GM12878 (cell line): ENCODE measurements around the gene LINC00237. TPM values are rescaled to one million over a fixed set of nuclear protein-coding genes. Genes with fewer than 3 reads are reported as not detected.
A peak's percentile ranks its signal among the peaks of the same experiment; 100 is the strongest.

ENCODE experiments used
- ATAC-seq: fragments of 200-7000 bp; cut with Tn5 transposase; 3 replicates; pipeline ENCODE4 v1.9.1; 2020; ENCODE audit warnings: mild to moderate bottlenecking, moderate library complexity
- BruUV-seq: library from RNA; stranded (reverse); fragments of 400-500 nt; replicated peaks from 2 replicates; lab custom pipeline; 2021; lab: Mats Ljungman, UMichigan
- CTCF ChIA-PET: fragments of 300-600 bp; sonication (Branson Sonifier 250); formaldehyde crosslinking; extraction: SDS; loops from one replicate; lab custom pipeline; 2021; ENCODE audit warnings: inconsistent platforms; lab: Yijun Ruan, JAX
- POLR2A ChIA-PET: fragments of 350-600 bp; formaldehyde crosslinking; extraction: SDS; loops from one replicate; lab custom pipeline; 2021; ENCODE audit warnings: inconsistent platforms; lab: Charles Lee
- RAD21 ChIA-PET: fragments of 300-600 bp; sonication (Branson Sonifier 250); formaldehyde crosslinking; loops from one replicate; lab custom pipeline; 2023; ENCODE audit warnings: antibody characterized with exemption; ENCODE audit not compliant: unreplicated experiment; lab: Charles Lee
- SMC1A ChIA-PET: fragments of 300-600 bp; sonication (Branson Sonifier 250); formaldehyde crosslinking; loops from one replicate; lab custom pipeline; 2023; ENCODE audit not compliant: unreplicated experiment, uncharacterized antibody; lab: Charles Lee
- DNase-seq: peaks from one replicate; pipeline ENCODE4 v3.0.0-alpha.2; 2011; ENCODE audit warnings: low read depth, low spot score
- FAIRE-seq: peaks from 3 replicates; lab custom pipeline; 2011; peaks lifted over from hg19 to GRCh38; lab: Jason Lieb, UNC
- H2AFZ ChIP-seq: 2 replicates; pipeline ENCODE4 v1.6.0; 2011; ENCODE audit warnings: low read depth, low read length, control low read depth; ENCODE audit not compliant: control insufficient read depth
- H3K27ac ChIP-seq: 2 replicates; pipeline ENCODE4 v1.5.1; 2011; ENCODE audit warnings: control low read depth; ENCODE audit not compliant: control insufficient read depth, insufficient read depth
- H3K27me3 ChIP-seq, 2 experiments: replicated peaks in 1 of 2; 2 replicates each; pipeline versions ENCODE4 v1.6.0 to v1.6.1; 2011; ENCODE audit warnings: low read length in 1 of 2; ENCODE audit not compliant: control insufficient read depth in 2 of 2, insufficient read depth in 2 of 2
- H3K36me3 ChIP-seq, 2 experiments: 2 replicates each; pipeline ENCODE4 v1.5.1; 2011; ENCODE audit warnings: low read length in 1 of 2; ENCODE audit not compliant: control insufficient read depth in 2 of 2, insufficient read depth in 2 of 2
- H3K4me1 ChIP-seq: 2 replicates; pipeline ENCODE4 v1.6.1; 2011; ENCODE audit warnings: mild to moderate bottlenecking, low read length, moderate library complexity, mixed read lengths; ENCODE audit not compliant: control insufficient read depth, insufficient read depth
- H3K4me2 ChIP-seq: 2 replicates; pipeline ENCODE4 v1.6.0; 2011; ENCODE audit warnings: control low read depth; ENCODE audit not compliant: control insufficient read depth, insufficient read depth
- H3K4me3 ChIP-seq: fragments of 200-600 bp; sonication (generic); 2 replicates; pipeline ENCODE4 v1.5.1; 2016
- H3K79me2 ChIP-seq: 2 replicates; pipeline ENCODE4 v1.6.0; 2011; ENCODE audit warnings: low read length; ENCODE audit not compliant: control insufficient read depth, insufficient read depth
- H3K9ac ChIP-seq: 2 replicates; pipeline ENCODE4 v1.8.0; 2011; ENCODE audit warnings: low read length, control low read depth, mixed read lengths; ENCODE audit not compliant: control insufficient read depth, insufficient read depth
- H3K9me3 ChIP-seq: replicated peaks from 3 replicates; pipeline ENCODE4 v1.5.1; 2011; ENCODE audit warnings: mild to moderate bottlenecking, low read length; ENCODE audit not compliant: control insufficient read depth, insufficient read depth
- H4K20me1 ChIP-seq: 2 replicates; pipeline ENCODE4 v1.6.0; 2011; ENCODE audit not compliant: control insufficient read depth, insufficient read depth
- CBFB ChIP-seq: IDR thresholded peaks from 2 replicates; pipeline ENCODE4 v1.6.1; 2016; ENCODE audit warnings: antibody characterized with exemption, low read depth
- MXI1 ChIP-seq: fragments of 150-350 bp; IDR thresholded peaks from 2 replicates; pipeline ENCODE4 v1.6.1; 2011; ENCODE audit warnings: low read depth, mild to moderate bottlenecking, inconsistent platforms, low read length, improper control_type of control experiment
- SPI1 ChIP-seq: IDR thresholded peaks from 2 replicates; pipeline ENCODE4 v1.6.1; 2011; ENCODE audit warnings: low read depth, mild to moderate bottlenecking, low read length, moderate library complexity, borderline replicate concordance; ENCODE audit not compliant: insufficient read depth
- YY1 ChIP-seq: IDR thresholded peaks from 2 replicates; pipeline ENCODE4 v1.6.1; 2011; ENCODE audit warnings: low read depth, mild to moderate bottlenecking, low read length
- WGBS: methylation state at CpG from one replicate; pipeline ENCODE4 v1.1.6; 2016; ENCODE audit warnings: low lambda C conversion rate; ENCODE audit not compliant: insufficient replicate concordance, insufficient coverage; ENCODE audit errors: missing lambda C conversion rate; 5-methylcytosine and 5-hydroxymethylcytosine counted together
- in situ Hi-C: fragments of 300-500 bp; cut with MboI; formaldehyde crosslinking; loops from 9 replicates; pipeline ENCODE4 v1.14.3; 2018; ENCODE audit warnings: mixed read lengths
- intact Hi-C: fragments of 100-400 bp; cut with micrococcal nuclease; formaldehyde crosslinking; loops from one replicate; pipeline ENCODE4 v1.14.2; 2022; ENCODE audit not compliant: unreplicated experiment
- polyA plus RNA-seq, 11 experiments: library from polyadenylated mRNA; depleted of rRNA in 4 of 11; unstranded in 6 of 11; stranded (reverse) in 5 of 11; fragments of >200 nt; fragmentation: Nextera tagmentation in 4 of 11; fragmentation: Illumina TruSeq in 1 of 11; extraction: Ambion mirVana in 4 of 11; extraction: Trizol in 1 of 11; gene quantifications; 1 replicate in 1 of 11; 2 replicates in 10 of 11; pipeline versions ENCODE4 v1.2.1 to v1.2.3, GENCODE V29; 2011 to 2016; ENCODE audit warnings: inconsistent platforms in 2 of 11, missing spikeins in 2 of 11, low read depth in 1 of 11
- total RNA-seq, 4 experiments: library from RNA; depleted of rRNA in 3 of 4; stranded (reverse); fragments of >200 nt in 3 of 4; fragmentation: Illumina TruSeq in 1 of 4; extraction: Trizol in 1 of 4; gene quantifications; 2 replicates each; pipeline versions ENCODE4 v1.2.1 to v1.2.3, GENCODE V29; 2013 to 2021
- TF ChIP-seq, protein P1 (sequence below): IDR thresholded peaks from 2 replicates; pipeline ENCODE4 v1.6.1; 2011; ENCODE audit warnings: borderline replicate concordance, low read depth, mild to moderate bottlenecking, moderate library complexity, low read length; ENCODE audit not compliant: insufficient read depth, poor library complexity, severe bottlenecking
- TF ChIP-seq, protein P2 (sequence below): fragments of 450-650 bp; IDR thresholded peaks from 2 replicates; pipeline ENCODE4 v1.6.1; 2017; ENCODE audit warnings: borderline replicate concordance

LINC00237 gene
- total and polyA plus RNA-seq, 10 of the 15 experiments (the other 5 are each of a cell fraction or from before 2014, with no cell fraction given), result not detected

- Histone ChIP-seq H3K36me3 (no peaks in the 10 kb centered on the region), H3K9me3 (no peaks in the 10 kb centered on the region), H3K27ac (no peak overlapping the region), H3K4me1 (no peaks in the 10 kb centered on the region), H3K79me2 (no peaks in the 10 kb centered on the region), H3K27me3 (no peaks in the 10 kb centered on the region; a peak in 1 of 4 replicates), H2AFZ (no peak overlapping the region), H4K20me1 (no peaks in the 10 kb centered on the region), H3K9ac (no peak overlapping the region), H3K4me2 (no peak overlapping the region), H3K4me3 (no peak overlapping the region)
- TF ChIP-seq YY1, result no peak
- TF ChIP-seq, protein P1, sequence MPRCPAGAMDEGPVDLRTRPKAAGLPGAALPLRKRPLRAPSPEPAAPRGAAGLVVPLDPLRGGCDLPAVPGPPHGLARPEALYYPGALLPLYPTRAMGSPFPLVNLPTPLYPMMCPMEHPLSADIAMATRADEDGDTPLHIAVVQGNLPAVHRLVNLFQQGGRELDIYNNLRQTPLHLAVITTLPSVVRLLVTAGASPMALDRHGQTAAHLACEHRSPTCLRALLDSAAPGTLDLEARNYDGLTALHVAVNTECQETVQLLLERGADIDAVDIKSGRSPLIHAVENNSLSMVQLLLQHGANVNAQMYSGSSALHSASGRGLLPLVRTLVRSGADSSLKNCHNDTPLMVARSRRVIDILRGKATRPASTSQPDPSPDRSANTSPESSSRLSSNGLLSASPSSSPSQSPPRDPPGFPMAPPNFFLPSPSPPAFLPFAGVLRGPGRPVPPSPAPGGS, result no peak
- TF ChIP-seq MXI1, result no peak
- TF ChIP-seq, protein P2, sequence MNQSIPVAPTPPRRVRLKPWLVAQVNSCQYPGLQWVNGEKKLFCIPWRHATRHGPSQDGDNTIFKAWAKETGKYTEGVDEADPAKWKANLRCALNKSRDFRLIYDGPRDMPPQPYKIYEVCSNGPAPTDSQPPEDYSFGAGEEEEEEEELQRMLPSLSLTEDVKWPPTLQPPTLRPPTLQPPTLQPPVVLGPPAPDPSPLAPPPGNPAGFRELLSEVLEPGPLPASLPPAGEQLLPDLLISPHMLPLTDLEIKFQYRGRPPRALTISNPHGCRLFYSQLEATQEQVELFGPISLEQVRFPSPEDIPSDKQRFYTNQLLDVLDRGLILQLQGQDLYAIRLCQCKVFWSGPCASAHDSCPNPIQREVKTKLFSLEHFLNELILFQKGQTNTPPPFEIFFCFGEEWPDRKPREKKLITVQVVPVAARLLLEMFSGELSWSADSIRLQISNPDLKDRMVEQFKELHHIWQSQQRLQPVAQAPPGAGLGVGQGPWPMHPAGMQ, result no peak
- TF ChIP-seq CBFB, result no peak
- TF ChIP-seq SPI1, result 0 out of 2 replicates have a peak, but pooled peaks have one; percentile 3
- 85% methylated on average over 3 of the region's 3 CpGs for whole genome bisulfite sequencing
- intact Hi-C loops (no loop called here), in situ Hi-C loops (loop anchor here (10.0 kb wide), 1 partner anchor 59 kb away; no protein-coding TSS in a partner anchor)
- ChIA-PET POLR2A (no interaction called here), RAD21 (no interaction called here), SMC1A (no interaction called here), CTCF (no interaction called here)
- ATAC-seq, result no peak
- BruUV-seq, result no TSS peak
- FAIRE-seq, result no peak
- no peak for DNase-seq
Observed at GRCh38 chr20:21145424-21145823, 39.3 kb upstream of the LINC00237 start.
